Measurements from ENCODE around the gene EXTL2. TPM values are rescaled to one million over a fixed set of nuclear protein-coding genes. Genes with fewer than 3 reads are reported as not detected.

Gene EXTL2
- total RNA-seq, 6 experiments from 2014 or later, result 5.2 to 8.7 (median 7.4) TPM

GRCh38 chr1:100905181-100905580 lies 10.5 kb upstream of the EXTL2 start:
- DNase-seq (no peak), ATAC-seq (no peak)
- TF ChIP-seq, protein P1, sequence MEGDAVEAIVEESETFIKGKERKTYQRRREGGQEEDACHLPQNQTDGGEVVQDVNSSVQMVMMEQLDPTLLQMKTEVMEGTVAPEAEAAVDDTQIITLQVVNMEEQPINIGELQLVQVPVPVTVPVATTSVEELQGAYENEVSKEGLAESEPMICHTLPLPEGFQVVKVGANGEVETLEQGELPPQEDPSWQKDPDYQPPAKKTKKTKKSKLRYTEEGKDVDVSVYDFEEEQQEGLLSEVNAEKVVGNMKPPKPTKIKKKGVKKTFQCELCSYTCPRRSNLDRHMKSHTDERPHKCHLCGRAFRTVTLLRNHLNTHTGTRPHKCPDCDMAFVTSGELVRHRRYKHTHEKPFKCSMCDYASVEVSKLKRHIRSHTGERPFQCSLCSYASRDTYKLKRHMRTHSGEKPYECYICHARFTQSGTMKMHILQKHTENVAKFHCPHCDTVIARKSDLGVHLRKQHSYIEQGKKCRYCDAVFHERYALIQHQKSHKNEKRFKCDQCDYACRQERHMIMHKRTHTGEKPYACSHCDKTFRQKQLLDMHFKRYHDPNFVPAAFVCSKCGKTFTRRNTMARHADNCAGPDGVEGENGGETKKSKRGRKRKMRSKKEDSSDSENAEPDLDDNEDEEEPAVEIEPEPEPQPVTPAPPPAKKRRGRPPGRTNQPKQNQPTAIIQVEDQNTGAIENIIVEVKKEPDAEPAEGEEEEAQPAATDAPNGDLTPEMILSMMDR (IDR thresholded peaks at IDR 0.05), result no peak
- no peak for TF ChIP-seq POLR2A (IDR thresholded peaks at IDR 0.05)
- H3K27me3 ChIP-seq, result no peaks in the 10 kb centered on the region
- no peak overlapping the region for H3K27ac ChIP-seq
- H3K4me3 ChIP-seq, result no peak overlapping the region
- no peaks in the 10 kb centered on the region for H3K9me3 ChIP-seq
- H3K36me3 ChIP-seq, result peaks cover 0 to 30% (median 5%) of the 10 kb centered on the region in 4 donors
- 84% methylated on average over 3 of the region's 3 CpGs for WGBS (ENCODE audit: insufficient coverage, low coverage, low lambda C conversion rate, missing lambda C conversion rate)
- intact Hi-C loops (cut with DNase I), result no loop called here
- no peaks in the 10 kb centered on the region for H3K4me1 ChIP-seq

GRCh38 chr1:100904528-100904927 lies 9.9 kb upstream of the EXTL2 start:
- intact Hi-C loops (cut with DNase I), result no loop called here
- 93% methylated on average over 2 of the region's 2 CpGs for WGBS (ENCODE audit: insufficient coverage, low coverage, low lambda C conversion rate, missing lambda C conversion rate)
- TF ChIP-seq POLR2A (IDR thresholded peaks at IDR 0.05), result no peak
- TF ChIP-seq, protein P1 (IDR thresholded peaks at IDR 0.05), result no peak
- Histone ChIP-seq H3K9me3 (no peaks in the 10 kb centered on the region), H3K27ac (no peak overlapping the region), H3K4me3 (no peak overlapping the region), H3K4me1 (no peaks in the 10 kb centered on the region), H3K27me3 (no peaks in the 10 kb centered on the region), H3K36me3 (peaks cover 0 to 32% (median 3%) of the 10 kb centered on the region in 4 donors)
- ATAC-seq, result no peak
- no peak for DNase-seq

DNA sequence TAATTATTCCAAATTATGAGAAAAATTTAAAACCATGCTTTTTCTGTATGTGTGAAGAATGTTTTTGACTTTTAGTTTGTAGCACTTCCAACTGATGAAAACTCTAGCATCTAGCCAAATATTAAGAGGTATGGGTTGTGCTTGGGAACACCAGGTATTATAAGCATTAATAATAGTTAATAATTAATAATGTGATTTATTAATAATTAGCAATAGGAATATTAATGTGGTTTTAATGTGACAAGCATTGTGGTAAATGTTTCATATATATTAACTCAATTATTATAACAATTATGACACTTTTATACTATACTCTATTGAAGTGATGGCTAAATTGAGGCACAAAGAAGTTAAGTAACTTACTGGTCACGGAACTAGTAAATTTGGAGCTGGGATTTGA lies 9.1 kb upstream of the EXTL2 start:
- 100% methylated on average over 1 of the region's 1 CpG for WGBS (ENCODE audit: insufficient coverage, low coverage, low lambda C conversion rate, missing lambda C conversion rate)
- intact Hi-C loops (cut with DNase I), result no loop called here
- peaks cover 0 to 25% (median 3%) of the 10 kb centered on the region in 4 donors for H3K36me3 ChIP-seq
- no peaks in the 10 kb centered on the region for H3K9me3 ChIP-seq
- no peak for TF ChIP-seq POLR2A (IDR thresholded peaks at IDR 0.05)
- TF ChIP-seq, protein P1 (IDR thresholded peaks at IDR 0.05), result no peak
- H3K27me3 ChIP-seq, result no peaks in the 10 kb centered on the region
- ATAC-seq (no peak), DNase-seq (no peak)
- H3K4me3 ChIP-seq, result no peak overlapping the region
- no peak overlapping the region for H3K27ac ChIP-seq
- H3K4me1 ChIP-seq, result no peaks in the 10 kb centered on the region

GRCh38 chr1:100902365-100902764 lies 7.7 kb upstream of the EXTL2 start:
- Histone ChIP-seq H3K4me3 (no peak overlapping the region), H3K36me3 (peaks cover 0 to 14% (median under 1%) of the 10 kb centered on the region in 4 donors), H3K27ac (no peak overlapping the region), H3K9me3 (no peaks in the 10 kb centered on the region), H3K4me1 (peaks cover 0 to 2% (median under 1%) of the 10 kb centered on the region in 4 donors), H3K27me3 (no peaks in the 10 kb centered on the region)
- intact Hi-C loops (cut with DNase I), result no loop called here
- ATAC-seq (no peak), DNase-seq (no peak)
- WGBS (ENCODE audit: insufficient coverage, low coverage, low lambda C conversion rate, missing lambda C conversion rate), result 93% methylated on average over 1 of the region's 1 CpG
- TF ChIP-seq, protein P1 (IDR thresholded peaks at IDR 0.05), result no peak
- TF ChIP-seq POLR2A (IDR thresholded peaks at IDR 0.05), result no peak

All from right lobe of liver (tissue), 6 donors.